ENCODE measurements around the gene TNNT3.

TNNT3 gene

DNA sequence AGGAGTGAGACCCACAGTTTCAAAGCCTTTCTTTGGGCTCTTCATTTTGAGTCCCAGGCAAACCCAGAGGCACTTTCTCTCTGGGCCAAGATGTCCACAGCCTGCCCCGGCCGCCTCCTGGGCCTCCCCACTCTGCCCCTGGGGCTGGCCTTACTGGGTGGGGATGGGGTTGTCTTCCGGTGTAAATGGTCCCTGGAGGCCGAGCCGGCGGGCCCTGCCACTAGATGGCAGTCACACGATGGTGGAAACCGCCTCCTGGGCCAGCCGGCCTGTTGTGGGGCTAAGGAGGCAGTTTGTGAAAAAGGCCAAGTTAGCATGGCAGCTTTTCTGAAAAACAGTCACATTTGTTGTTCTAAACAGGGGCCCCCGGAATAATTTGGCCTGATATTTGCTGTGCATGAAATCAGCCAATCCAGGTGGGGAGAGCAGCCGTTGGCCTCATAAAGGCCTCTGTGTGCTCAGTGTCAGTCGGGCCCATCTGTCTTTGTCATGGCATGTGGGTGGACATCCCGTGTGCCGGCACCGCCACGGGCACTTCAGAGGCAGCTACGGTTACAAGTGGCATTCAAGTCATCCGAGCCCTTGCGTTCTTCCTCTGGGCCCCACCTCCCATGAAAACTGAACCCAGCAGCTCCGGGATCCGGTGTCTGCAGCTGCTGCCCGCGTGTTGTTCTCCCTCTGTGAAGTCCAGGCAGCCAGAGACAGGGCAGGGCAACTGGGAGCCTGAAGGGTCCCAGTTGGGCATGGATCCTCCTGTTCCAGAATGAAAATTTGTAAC lies 34.2 kb downstream of the TNNT3 start:
- Histone ChIP-seq H3K9ac (ENCODE audit: low read depth, low read length) (no peak overlapping the region), H3K36me3 (ENCODE audit: insufficient read depth, low read length) (no peaks in the 10 kb centered on the region), H3K4me1 (ENCODE audit: insufficient read depth, low read length) (no peaks in the 10 kb centered on the region), H3K9me3 (ENCODE audit: control insufficient read depth, insufficient read depth, low read length) (no peaks in the 10 kb centered on the region)

DNA sequence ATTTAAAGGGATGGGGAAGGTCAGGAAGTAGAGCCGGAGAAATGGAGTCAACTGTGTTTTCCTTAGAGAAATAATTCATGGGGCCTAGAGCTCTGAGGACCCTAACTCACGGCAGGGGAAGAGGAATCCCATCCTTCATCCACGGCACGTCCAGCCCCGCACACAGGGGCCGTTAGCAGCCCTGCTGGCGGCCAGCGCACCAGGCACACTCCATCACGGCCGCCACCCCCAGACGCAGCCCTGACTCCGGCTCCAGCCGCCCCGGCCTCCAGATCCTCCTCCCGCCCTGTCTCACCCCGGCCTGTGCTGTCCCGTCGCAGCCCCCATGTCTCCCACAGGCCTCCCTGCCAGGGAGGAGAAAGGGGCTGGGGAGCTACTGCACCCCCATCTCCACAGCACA lies 38.9 kb downstream of the TNNT3 start:
- Histone ChIP-seq H3K9ac (ENCODE audit: low read depth, low read length) (no peak overlapping the region), H3K4me1 (ENCODE audit: insufficient read depth, low read length) (no peaks in the 10 kb centered on the region), H3K36me3 (ENCODE audit: insufficient read depth, low read length) (no peaks in the 10 kb centered on the region), H3K9me3 (ENCODE audit: control insufficient read depth, insufficient read depth, low read length) (no peaks in the 10 kb centered on the region)

DNA sequence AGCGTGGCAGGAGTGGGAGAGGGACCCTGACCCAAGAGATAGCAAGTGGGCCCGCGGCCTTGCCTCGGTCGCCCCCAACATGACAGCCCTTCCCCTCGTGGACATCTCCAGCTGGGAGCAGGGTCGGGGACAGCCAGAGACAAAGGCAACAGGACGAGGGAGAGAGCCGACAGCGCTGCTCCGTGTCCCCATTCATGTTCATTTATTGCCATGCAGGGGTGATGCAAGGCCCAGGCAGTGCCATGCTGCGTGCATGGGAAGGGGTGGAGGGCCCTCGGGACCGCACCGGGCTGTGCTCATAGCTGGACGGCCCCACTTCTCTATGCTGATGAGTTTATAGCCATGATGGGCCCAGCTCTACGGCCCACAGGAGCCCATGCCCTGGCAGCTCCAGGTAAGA lies 40.3 kb downstream of the TNNT3 start:
- H3K36me3 ChIP-seq (ENCODE audit: insufficient read depth, low read length) = no peaks in the 10 kb centered on the region
- H3K4me1 ChIP-seq (ENCODE audit: insufficient read depth, low read length) = no peaks in the 10 kb centered on the region
- H3K9me3 ChIP-seq (ENCODE audit: control insufficient read depth, insufficient read depth, low read length) = no peaks in the 10 kb centered on the region
- no peak overlapping the region for H3K9ac ChIP-seq (ENCODE audit: low read depth, low read length)

DNA sequence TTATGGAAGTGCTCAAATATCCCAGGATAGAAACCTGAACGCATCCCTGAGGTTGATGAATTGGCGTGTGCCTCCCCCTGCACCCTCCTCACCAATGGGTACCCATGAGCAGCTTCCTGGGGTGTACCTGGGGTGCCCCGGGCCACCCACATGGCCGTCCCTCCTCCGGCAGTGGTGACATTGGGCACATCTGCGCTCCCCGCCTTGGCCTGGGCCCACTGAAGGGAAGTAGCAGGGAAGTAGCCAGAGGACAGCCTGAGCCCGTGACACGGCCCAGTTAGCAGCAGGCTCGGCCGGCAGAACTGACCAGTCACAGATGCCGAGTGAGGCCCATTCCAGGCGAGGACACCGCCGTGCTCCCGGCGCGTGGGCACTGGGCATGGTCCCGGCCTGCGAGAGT lies 44.4 kb downstream of the TNNT3 start:
- Histone ChIP-seq H3K4me1 (ENCODE audit: insufficient read depth, low read length) (no peaks in the 10 kb centered on the region), H3K9ac (ENCODE audit: low read depth, low read length) (no peak overlapping the region), H3K9me3 (ENCODE audit: control insufficient read depth, insufficient read depth, low read length) (no peaks in the 10 kb centered on the region), H3K36me3 (ENCODE audit: insufficient read depth, low read length) (no peaks in the 10 kb centered on the region)

DNA sequence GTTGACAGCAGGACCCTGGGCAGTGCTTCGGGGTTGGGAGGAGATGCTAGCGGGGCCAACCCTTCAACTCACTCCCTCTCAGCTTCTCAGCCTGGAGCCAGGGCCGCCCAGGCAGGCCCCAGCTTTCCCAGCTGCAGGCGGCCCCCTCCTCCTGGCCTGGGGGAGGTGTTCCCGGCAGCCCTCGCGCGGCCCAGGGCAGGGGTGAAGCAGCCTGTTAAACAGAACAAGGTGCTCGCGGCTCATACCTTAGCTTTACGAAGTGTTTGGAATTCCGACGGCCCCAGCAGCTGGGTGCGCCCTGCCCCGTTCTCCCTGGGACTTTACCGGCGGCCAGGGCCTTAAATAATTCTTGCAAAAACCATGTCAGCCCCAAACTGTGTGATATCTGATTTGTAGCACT lies 44.8 kb downstream of the TNNT3 start:
- Histone ChIP-seq H3K36me3 (ENCODE audit: insufficient read depth, low read length) (no peaks in the 10 kb centered on the region), H3K9me3 (ENCODE audit: control insufficient read depth, insufficient read depth, low read length) (no peaks in the 10 kb centered on the region), H3K9ac (ENCODE audit: low read depth, low read length) (no peak overlapping the region), H3K4me1 (ENCODE audit: insufficient read depth, low read length) (no peaks in the 10 kb centered on the region)

DNA sequence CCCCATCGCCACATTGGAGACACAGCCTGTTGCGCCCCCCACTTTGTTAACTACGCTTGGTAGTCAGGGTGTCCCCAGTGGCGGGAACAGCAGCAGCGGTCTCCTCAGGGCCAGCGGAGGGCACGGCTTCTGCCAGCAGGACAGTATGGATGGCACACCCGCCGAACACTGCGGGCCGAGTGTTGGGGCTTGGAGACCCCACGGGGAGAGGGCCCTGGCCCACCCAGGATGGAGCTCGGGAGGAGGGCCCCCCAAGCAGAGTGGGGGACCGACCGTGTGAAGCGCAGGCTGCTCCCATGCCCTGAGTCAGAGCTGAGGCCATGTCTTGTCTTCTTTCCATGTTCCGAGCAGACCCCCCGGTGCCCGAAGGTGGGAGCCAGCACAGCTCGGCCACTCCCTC lies 45.5 kb downstream of the TNNT3 start:
- H3K9ac ChIP-seq (ENCODE audit: low read depth, low read length) = no peak overlapping the region
- no peaks in the 10 kb centered on the region for H3K4me1 ChIP-seq (ENCODE audit: insufficient read depth, low read length)
- no peaks in the 10 kb centered on the region for H3K36me3 ChIP-seq (ENCODE audit: insufficient read depth, low read length)
- no peaks in the 10 kb centered on the region for H3K9me3 ChIP-seq (ENCODE audit: control insufficient read depth, insufficient read depth, low read length)

DNA sequence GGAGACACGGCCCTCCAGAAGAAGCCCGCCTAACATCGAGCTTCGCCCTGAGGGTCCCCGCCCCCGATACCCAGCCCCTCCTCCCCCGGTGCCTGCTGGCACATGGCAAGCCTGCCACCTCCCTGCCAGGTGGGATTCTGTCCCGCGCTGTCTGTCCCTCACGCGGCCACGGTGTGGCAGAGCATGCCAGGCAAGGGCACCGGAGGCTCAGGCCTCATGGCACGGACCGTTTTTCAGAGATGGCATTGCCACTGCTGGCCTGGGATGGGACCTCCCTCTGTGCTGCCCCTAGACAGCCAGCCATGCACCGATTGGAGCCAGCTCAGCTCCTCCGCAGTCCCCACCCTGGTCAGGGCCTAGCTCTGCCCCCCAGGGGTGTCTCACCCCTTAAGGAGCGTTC lies 47.0 kb downstream of the TNNT3 start:
- Histone ChIP-seq H3K36me3 (ENCODE audit: insufficient read depth, low read length) (no peaks in the 10 kb centered on the region), H3K9me3 (ENCODE audit: control insufficient read depth, insufficient read depth, low read length) (no peaks in the 10 kb centered on the region), H3K9ac (ENCODE audit: low read depth, low read length) (no peak overlapping the region), H3K4me1 (ENCODE audit: insufficient read depth, low read length) (no peaks in the 10 kb centered on the region)

DNA sequence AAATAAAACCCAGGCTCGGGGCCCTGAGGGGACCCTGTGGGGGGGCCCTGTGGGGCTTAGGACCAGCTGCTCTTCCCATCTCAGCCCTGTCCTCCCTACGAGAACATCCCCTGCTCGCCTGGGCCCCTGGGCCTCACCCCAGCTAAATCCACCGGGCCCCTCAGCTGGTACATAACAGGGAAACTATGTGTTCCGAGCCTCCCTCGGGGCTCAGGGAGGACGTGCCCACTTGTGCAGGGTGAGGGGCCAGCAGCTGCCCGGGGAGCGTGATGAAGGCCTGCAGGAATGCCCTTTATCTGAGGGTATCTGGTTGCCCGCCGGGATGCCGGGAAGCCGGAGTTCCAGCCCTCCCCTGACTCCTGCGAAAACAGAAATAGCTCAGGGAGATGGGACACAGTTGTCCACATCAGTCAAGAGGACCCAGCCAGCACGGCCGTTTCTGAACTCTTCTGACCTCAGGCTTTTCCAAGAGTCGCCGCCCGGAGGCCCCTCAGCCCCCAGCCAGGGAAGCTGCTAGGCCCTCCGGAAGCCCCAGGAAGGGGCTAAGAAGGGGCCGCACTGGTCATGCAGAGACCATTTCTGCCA lies 48.2 kb downstream of the TNNT3 start:
- H3K4me1 ChIP-seq (ENCODE audit: insufficient read depth, low read length) = no peaks in the 10 kb centered on the region
- no peaks in the 10 kb centered on the region for H3K9me3 ChIP-seq (ENCODE audit: control insufficient read depth, insufficient read depth, low read length)
- H3K36me3 ChIP-seq (ENCODE audit: insufficient read depth, low read length) = no peaks in the 10 kb centered on the region
- H3K9ac ChIP-seq (ENCODE audit: low read depth, low read length) = no peak overlapping the region

DNA sequence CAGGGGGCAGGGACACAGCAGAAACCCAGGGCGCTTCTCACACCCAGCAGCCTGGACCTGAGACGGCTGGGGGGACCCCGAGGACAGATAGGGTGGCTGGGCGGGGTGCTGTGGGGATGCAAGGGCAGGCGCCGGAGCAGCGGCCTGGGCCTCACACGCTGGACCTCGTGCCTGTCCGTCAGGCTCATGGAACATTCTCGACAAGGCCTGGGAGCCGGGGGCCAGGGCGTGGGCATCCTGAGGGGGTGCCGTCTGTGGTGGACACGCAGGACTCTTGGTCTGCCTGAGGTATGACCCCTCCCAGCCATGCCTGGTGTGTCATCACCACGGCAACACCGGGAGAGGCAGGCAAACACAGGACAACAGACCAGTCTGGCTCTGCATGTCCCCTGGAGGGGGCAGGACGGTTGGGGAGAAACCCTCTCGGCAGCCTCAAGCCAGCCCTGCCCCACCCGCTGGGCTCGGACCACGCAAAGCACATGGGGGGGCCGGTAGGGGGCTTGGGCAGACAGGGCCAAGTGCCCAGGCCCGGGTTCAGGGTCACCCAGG lies 49.0 kb downstream of the TNNT3 start:
- H3K4me1 ChIP-seq (ENCODE audit: insufficient read depth, low read length) = no peaks in the 10 kb centered on the region
- no peaks in the 10 kb centered on the region for H3K36me3 ChIP-seq (ENCODE audit: insufficient read depth, low read length)
- no peak overlapping the region for H3K9ac ChIP-seq (ENCODE audit: low read depth, low read length)
- no peaks in the 10 kb centered on the region for H3K9me3 ChIP-seq (ENCODE audit: control insufficient read depth, insufficient read depth, low read length)

DNA sequence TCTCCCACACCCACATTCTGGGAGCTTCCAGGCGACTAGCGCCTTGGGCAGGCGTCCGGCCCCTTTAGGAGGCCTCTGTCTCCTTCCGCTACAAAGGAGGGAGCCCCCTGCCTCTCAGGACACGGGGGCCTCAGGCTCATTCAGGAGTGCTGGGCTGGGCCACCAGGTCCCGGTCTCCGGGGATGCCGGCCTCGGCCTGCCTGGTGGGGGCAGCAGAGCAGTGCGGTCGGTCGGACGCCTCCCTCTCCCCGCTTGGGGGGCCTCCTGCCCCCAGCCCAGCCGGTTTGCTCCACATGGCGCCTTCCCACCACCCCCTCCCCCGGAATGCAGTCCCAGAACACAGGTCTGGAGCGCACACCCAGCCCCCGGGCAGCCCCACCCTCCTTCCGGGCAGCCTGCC lies 49.5 kb downstream of the TNNT3 start:
- Histone ChIP-seq H3K36me3 (ENCODE audit: insufficient read depth, low read length) (no peaks in the 10 kb centered on the region), H3K9ac (ENCODE audit: low read depth, low read length) (no peak overlapping the region), H3K4me1 (ENCODE audit: insufficient read depth, low read length) (no peaks in the 10 kb centered on the region), H3K9me3 (ENCODE audit: control insufficient read depth, insufficient read depth, low read length) (no peaks in the 10 kb centered on the region)

DNA sequence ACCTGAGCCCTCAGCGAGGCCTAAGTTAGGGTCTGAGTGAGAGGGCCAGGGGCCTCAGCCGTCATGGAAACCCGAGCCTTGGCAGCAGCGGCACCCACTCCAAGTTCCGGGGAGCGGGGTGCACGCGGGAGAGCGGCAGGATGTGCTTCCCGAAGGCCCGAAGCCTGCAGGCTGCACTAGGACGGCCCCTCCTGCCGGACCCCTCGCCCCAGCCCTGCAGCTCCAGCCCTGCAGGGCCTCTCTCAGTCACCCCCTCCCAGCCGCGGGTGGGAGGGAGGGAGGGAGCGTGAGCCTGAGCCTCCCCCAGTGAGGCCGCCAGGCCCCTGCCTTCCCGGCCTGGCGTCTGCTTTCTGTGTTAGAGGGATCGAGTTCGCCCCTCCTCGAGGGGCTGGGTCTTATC lies 50.3 kb downstream of the TNNT3 start:
- no peaks in the 10 kb centered on the region for H3K9me3 ChIP-seq (ENCODE audit: control insufficient read depth, insufficient read depth, low read length)
- no peaks in the 10 kb centered on the region for H3K36me3 ChIP-seq (ENCODE audit: insufficient read depth, low read length)
- H3K9ac ChIP-seq (ENCODE audit: low read depth, low read length) = no peak overlapping the region
- no peaks in the 10 kb centered on the region for H3K4me1 ChIP-seq (ENCODE audit: insufficient read depth, low read length)

DNA sequence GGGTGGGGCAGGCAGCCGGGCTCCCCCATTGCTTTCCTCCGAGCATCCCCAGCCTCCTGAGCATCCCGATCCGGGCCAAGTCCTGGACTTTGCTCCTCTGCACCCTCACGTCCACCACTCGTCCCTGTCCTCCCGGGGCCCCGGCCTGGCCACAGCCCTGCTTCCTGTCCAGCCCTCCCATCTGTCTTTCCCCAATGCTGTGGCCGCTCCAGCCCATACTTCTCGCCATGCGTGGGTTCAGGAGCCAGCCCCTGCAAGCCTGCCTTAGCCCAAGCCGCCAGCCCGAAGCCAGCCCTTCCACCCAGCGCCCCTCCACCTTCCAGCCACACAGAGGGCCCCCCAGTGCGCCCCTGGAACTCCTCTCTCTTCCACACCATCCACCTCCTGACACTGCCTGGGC lies 51.5 kb downstream of the TNNT3 start:
- Histone ChIP-seq H3K36me3 (ENCODE audit: insufficient read depth, low read length) (no peaks in the 10 kb centered on the region), H3K9me3 (ENCODE audit: control insufficient read depth, insufficient read depth, low read length) (no peaks in the 10 kb centered on the region), H3K4me1 (ENCODE audit: insufficient read depth, low read length) (no peaks in the 10 kb centered on the region), H3K9ac (ENCODE audit: low read depth, low read length) (no peak overlapping the region)

DNA sequence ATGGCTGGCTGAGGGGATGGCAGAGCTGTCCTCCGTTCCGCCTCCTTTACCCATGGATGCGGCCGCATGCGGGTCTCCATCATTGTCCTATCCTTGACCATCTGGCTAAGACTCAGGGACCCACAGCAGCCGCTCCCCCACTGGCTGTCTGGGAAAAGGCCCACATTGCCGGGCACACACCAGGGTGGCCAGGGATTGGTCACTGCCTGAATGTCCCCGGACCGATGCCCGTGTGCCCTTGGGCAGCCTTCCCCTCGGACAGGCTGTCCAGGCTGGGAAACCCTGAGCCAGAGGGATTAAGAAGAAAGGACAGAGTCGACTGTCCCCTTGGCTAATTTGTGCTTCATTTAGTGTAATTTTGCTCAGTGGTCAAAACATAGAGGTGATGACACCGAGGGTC lies 55.7 kb downstream of the TNNT3 start:
- H3K9ac ChIP-seq (ENCODE audit: low read depth, low read length) = no peak overlapping the region
- H3K4me1 ChIP-seq (ENCODE audit: insufficient read depth, low read length) = no peaks in the 10 kb centered on the region
- H3K9me3 ChIP-seq (ENCODE audit: control insufficient read depth, insufficient read depth, low read length) = no peaks in the 10 kb centered on the region
- no peaks in the 10 kb centered on the region for H3K36me3 ChIP-seq (ENCODE audit: insufficient read depth, low read length)

DNA sequence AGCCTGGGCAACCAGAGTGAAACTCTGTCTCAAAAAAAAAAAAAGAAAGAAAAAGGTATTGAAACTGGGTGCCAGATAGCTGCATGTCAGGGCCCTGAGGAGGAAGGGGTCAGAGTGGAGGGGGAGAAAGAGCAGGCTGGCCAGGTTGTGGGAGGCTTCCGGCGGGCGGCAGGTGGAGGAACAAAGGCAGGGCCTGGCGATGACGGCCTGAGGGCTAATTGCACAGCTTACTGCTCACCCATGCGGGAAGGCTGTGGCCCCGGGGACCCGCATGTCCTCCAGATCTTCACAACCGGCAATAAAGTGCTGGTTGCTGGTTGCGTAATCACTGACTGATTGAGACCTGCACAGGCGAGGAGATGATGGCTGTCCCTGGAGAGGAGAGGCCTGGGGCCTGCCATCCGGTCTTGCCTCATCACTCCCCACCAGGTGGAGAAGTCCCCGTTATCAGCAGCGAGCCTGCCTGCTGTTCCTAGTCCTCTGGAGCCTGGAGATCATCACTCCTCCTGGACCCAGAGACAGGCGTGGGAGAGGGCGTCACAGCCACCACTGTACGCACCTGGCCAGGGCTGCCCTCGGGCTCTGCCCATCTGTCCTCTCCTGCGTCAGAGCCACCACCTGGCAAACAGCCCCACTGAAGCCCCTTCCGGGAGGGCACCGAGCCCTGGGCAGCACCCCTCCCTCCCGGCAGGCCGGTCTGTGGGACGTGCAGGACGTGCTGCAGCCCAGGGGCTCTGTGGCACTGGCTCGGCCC lies 59.4 kb downstream of the TNNT3 start:
- Histone ChIP-seq H3K4me1 (ENCODE audit: insufficient read depth, low read length) (no peaks in the 10 kb centered on the region), H3K9me3 (ENCODE audit: control insufficient read depth, insufficient read depth, low read length) (no peaks in the 10 kb centered on the region), H3K36me3 (ENCODE audit: insufficient read depth, low read length) (no peaks in the 10 kb centered on the region), H3K9ac (ENCODE audit: low read depth, low read length) (no peak overlapping the region)

DNA sequence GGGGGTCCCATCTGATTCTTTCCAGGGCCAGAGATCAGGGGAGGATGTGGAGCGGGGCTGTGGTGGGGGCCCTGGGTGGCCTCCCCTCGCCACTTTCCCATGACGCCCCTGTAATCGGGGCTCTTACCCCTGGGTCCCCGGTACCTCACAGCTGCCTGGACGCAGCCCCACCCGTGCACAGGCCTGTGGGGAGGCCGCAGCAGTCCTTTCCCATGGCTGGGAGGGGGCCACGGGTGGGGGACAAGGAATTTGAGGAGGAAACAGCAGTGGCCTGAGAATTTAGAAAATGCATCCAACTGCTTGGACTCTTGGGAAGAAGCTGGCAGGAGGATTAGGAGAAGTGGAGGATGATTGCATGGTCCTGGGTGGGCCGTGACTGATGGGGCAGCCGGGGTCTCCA lies 60.1 kb downstream of the TNNT3 start:
- Histone ChIP-seq H3K4me1 (ENCODE audit: insufficient read depth, low read length) (no peaks in the 10 kb centered on the region), H3K9me3 (ENCODE audit: control insufficient read depth, insufficient read depth, low read length) (no peaks in the 10 kb centered on the region), H3K9ac (ENCODE audit: low read depth, low read length) (no peak overlapping the region), H3K36me3 (ENCODE audit: insufficient read depth, low read length) (no peaks in the 10 kb centered on the region)
